ENCODE data around the gene RELN.

GRCh38 chr7:103795107-103795506 lies 194.4 kb downstream of the RELN start:
- no peak for TF ChIP-seq FOSL1 (IDR thresholded peaks at IDR 0.05; ENCODE audit: low read depth)
- no peak for TF ChIP-seq POLR2AphosphoS5 (IDR thresholded peaks at IDR 0.05; ENCODE audit: low read depth, low read length)
- TF ChIP-seq CTCF (IDR thresholded peaks at IDR 0.05 in 2 of 3, conservative IDR thresholded peaks at IDR 0.05 in 1 of 3; ENCODE audit: borderline replicate concordance in 1 of 3, insufficient read depth in 1 of 3, low read depth in 2 of 3, low read length in 2 of 3): no peak
- no peak for TF ChIP-seq SP1 (IDR thresholded peaks at IDR 0.05; ENCODE audit: low read depth)
- no peak for TF ChIP-seq CEBPB (IDR thresholded peaks at IDR 0.05; ENCODE audit: low read depth)
- TF ChIP-seq YY1 (IDR thresholded peaks at IDR 0.05; ENCODE audit: extremely low read depth, insufficient replicate concordance, low read depth, low read length): no peak
- no peak for TF ChIP-seq CBX3 (IDR thresholded peaks at IDR 0.05; ENCODE audit: low read depth)
- TF ChIP-seq MAX (IDR thresholded peaks at IDR 0.05): no peak
- TF ChIP-seq POLR2A (IDR thresholded peaks at IDR 0.05; ENCODE audit: borderline replicate concordance, extremely low read depth, insufficient read depth, insufficient read length): no peak
- no peak for TF ChIP-seq REST (IDR thresholded peaks at IDR 0.05; ENCODE audit: low read depth)

Measured in HCT116 (cell line).